Lower leg skin (tissue), 4 donors: ENCODE data around the gene OGG1. TPM values are rescaled to one million over a fixed set of nuclear protein-coding genes. Genes with fewer than 3 reads are reported as not detected.

ENCODE experiments used
- DNase-seq, 2 donors: peaks; one replicate each; pipeline ENCODE4 v3.0.0-alpha.2; 2019; ENCODE audit warnings: low spot score in 2 of 2
- H3K4me3 ChIP-seq: fragments of 200-600 bp; sonication (generic); 2 replicates; pipeline ENCODE4 v1.5.1; 2017; ENCODE audit warnings: mild to moderate bottlenecking, low read depth; ENCODE audit not compliant: poor library complexity, severe bottlenecking
- POLR2A ChIP-seq, 2 donors: fragments of 450-650 bp; IDR thresholded peaks; one replicate each; pipeline ENCODE4 v1.6.1; 2016 to 2017; ENCODE audit warnings: antibody characterized with exemption in 2 of 2, mild to moderate bottlenecking in 1 of 2, moderate library complexity in 1 of 2
- WGBS, 2 donors: methylation state at CpG; one replicate each; pipeline ENCODE4 v1.1.5; 2018; 5-methylcytosine and 5-hydroxymethylcytosine counted together
- intact Hi-C: fragments of 100-400 bp; cut with DNase I; formaldehyde crosslinking; loops from one replicate; pipeline ENCODE4 v1.15.0; 2023; ENCODE audit warnings: low total_unique reads
- total RNA-seq, 4 donors: library from RNA; depleted of rRNA; stranded (reverse); fragments of >200 nt; gene quantifications; one replicate each; pipeline ENCODE4 v1.1.0, GENCODE V29; 2016
- TF ChIP-seq, protein P1 (sequence below), 3 donors: fragments of 450-650 bp; IDR thresholded peaks; one replicate each; pipeline ENCODE4 v1.5.1; 2016; ENCODE audit warnings: antibody characterized with exemption in 3 of 3, mild to moderate bottlenecking in 3 of 3, moderate library complexity in 2 of 3

Gene OGG1
- total RNA-seq, 4 donors from 2014 or later: 7.9 to 27.2 (median 17.4) TPM

DNA sequence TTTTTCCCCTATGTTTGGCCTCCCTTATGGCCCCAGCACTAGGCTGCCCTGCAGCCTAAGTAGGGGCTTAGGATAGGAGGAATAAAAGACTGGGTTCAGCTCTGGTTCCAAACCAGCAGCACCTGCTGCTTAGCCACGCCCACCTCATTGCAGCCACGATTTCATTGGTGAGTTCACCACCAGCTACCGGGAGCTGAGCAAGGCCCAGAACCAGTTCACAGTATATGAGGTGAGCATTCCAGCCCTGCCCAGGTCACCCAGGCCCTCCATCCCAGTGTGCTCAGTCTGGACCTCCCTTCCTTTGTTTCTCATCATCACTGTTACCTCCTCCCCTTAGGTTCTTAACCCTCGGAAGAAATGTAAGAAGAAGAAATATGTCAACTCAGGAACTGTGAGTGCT, 34.6 kb upstream of the OGG1 start:
- DNase-seq: no peak
- 23 to 24% methylated on average over 4 of the region's 4 CpGs for WGBS, 2 donors
- TF ChIP-seq, protein P1, sequence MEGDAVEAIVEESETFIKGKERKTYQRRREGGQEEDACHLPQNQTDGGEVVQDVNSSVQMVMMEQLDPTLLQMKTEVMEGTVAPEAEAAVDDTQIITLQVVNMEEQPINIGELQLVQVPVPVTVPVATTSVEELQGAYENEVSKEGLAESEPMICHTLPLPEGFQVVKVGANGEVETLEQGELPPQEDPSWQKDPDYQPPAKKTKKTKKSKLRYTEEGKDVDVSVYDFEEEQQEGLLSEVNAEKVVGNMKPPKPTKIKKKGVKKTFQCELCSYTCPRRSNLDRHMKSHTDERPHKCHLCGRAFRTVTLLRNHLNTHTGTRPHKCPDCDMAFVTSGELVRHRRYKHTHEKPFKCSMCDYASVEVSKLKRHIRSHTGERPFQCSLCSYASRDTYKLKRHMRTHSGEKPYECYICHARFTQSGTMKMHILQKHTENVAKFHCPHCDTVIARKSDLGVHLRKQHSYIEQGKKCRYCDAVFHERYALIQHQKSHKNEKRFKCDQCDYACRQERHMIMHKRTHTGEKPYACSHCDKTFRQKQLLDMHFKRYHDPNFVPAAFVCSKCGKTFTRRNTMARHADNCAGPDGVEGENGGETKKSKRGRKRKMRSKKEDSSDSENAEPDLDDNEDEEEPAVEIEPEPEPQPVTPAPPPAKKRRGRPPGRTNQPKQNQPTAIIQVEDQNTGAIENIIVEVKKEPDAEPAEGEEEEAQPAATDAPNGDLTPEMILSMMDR (IDR thresholded peaks at IDR 0.05): no peak
- no peak for TF ChIP-seq POLR2A (IDR thresholded peaks at IDR 0.05)
- H3K4me3 ChIP-seq: no peak overlapping the region
- intact Hi-C loops: no loop called here

DNA sequence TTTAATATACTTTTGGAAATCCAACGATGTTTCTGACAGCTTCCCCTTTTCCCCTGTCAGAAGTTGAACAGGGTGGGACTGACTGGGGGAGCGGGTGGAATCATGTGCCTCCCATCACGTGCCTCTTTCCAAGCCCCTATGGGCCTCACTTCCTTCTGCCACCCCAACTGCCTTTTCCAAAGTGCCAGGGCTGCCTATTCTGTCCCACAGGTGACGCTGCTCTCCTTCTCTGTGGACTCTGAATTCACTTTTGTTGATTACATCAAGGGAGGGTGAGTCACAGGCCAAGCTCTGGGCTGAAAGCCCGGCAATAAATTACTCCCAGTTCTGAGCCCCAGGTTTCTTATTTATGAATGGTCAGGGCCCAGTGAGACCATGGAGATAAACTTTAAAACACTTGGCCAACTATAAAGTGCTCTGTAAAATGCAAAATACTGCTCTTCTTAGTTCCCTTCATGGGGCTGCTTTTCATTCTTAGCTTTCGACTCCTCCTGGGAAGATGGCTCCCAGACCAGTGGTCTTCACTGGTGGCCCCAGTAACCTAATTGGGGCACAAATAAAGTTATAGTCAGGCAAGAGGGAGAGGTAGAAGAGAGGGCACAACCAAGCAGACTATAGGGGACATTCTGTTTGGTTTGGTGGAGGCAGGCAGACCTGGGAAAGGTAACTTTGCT, 33.9 kb upstream of the OGG1 start:
- WGBS, 2 donors: 30 to 34% methylated on average over 6 of the region's 6 CpGs
- intact Hi-C loops: no loop called here
- no peak for TF ChIP-seq POLR2A (IDR thresholded peaks at IDR 0.05)
- TF ChIP-seq, protein P1 (IDR thresholded peaks at IDR 0.05): no peak
- peak; percentile 80 to 93 for DNase-seq
- no peak overlapping the region for H3K4me3 ChIP-seq

DNA sequence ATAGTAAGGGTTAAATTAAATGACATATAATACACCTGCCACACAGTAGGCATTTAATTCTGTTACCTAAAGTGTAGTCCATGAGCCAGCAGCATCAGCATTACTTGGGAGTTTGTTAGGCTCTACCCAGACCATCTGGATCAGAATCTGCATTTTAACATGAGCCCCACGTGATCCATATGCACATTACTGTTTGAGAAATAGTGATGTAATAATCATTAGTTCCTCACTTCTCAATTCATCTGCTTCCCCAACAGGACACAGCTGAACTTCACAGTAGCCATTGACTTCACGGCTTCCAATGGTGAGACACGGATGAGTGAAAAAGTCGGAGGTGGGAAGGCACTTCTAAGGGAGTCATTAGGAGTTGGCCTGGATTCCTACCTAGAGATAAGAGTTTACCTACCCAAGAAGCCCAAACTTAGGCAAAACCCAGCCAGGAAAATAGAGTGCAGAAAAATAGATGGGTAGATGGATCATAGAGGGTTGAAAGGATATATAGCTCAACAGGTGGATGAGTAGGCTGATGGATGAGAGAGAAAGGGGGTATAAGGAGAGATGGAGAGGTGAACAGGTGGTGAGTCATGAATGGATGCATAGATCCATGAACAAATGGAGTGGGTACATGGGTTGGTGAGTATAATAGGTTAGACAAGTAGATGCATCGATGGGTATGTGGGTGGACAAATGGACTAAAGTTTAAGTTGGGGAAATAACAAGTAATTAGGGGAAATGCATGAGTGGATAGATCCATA, 32.8 kb upstream of the OGG1 start:
- intact Hi-C loops: no loop called here
- DNase-seq: no peak
- WGBS, 2 donors: 84 to 85% methylated on average over 5 of the region's 5 CpGs
- no peak overlapping the region for H3K4me3 ChIP-seq
- no peak for TF ChIP-seq POLR2A (IDR thresholded peaks at IDR 0.05)
- TF ChIP-seq, protein P1 (IDR thresholded peaks at IDR 0.05): no peak

DNA sequence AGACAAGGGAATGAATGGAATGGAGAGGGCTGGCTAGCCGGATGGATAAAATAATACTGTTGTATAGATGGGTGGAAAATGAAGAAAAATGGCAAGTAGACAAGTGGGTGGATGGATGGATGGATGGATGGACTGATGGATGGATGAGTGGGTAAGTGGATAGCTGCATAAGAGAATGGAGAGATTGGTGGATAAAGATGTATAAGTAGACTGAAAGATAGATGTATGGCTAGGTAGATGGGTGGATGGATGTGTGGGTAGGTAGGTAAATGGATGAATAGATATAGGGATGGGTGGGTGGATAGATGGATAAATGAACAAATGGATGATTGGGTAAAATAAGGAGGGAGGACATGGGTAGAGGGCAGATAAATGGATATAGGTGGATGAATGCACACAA, 32.2 kb upstream of the OGG1 start:
- DNase-seq: no peak
- TF ChIP-seq, protein P1 (IDR thresholded peaks at IDR 0.05): no peak
- TF ChIP-seq POLR2A (IDR thresholded peaks at IDR 0.05): no peak
- intact Hi-C loops: no loop called here
- no peak overlapping the region for H3K4me3 ChIP-seq
- 88 to 94% methylated on average over 1 of the region's 1 CpG for WGBS, 2 donors

DNA sequence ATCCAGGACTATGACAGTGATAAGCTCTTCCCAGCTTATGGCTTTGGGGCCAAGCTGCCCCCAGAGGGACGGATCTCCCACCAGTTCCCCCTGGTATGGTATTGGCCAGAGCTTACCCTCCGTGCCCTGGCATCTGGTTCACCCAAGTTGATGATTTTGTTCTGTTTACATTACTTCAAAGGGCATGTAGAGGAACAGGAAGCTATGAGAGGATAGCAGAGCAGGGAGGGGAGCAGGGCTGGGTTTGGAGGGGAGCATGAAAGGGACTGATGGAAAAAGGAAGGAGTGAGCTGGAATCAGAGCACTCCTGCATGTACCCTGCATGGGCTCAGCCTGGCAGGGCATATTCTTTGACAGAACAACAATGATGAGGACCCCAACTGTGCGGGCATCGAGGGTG, 31.6 kb upstream of the OGG1 start:
- intact Hi-C loops: no loop called here
- no peak for DNase-seq
- H3K4me3 ChIP-seq: no peak overlapping the region
- WGBS, 2 donors: 84% methylated on average over 4 of the region's 4 CpGs
- TF ChIP-seq, protein P1 (IDR thresholded peaks at IDR 0.05): no peak
- TF ChIP-seq POLR2A (IDR thresholded peaks at IDR 0.05): no peak
